HG03025 (cell line): ENCODE data around the gene RIPPLY3.
"Not testable (repeated sequence)": the region's sequence is repeated elsewhere in the genome, so short reads cannot be mapped to it uniquely, and the experiment has no call there.

Experiments
- ATAC-seq: cut with Tn5 transposase; IDR thresholded peaks from one replicate; pipeline ENCODE4 v1.9.1; 2021; ENCODE audit warnings: mild to moderate bottlenecking, moderate library complexity; ENCODE audit not compliant: unreplicated experiment, low FRiP score

The RIPPLY3 gene

DNA sequence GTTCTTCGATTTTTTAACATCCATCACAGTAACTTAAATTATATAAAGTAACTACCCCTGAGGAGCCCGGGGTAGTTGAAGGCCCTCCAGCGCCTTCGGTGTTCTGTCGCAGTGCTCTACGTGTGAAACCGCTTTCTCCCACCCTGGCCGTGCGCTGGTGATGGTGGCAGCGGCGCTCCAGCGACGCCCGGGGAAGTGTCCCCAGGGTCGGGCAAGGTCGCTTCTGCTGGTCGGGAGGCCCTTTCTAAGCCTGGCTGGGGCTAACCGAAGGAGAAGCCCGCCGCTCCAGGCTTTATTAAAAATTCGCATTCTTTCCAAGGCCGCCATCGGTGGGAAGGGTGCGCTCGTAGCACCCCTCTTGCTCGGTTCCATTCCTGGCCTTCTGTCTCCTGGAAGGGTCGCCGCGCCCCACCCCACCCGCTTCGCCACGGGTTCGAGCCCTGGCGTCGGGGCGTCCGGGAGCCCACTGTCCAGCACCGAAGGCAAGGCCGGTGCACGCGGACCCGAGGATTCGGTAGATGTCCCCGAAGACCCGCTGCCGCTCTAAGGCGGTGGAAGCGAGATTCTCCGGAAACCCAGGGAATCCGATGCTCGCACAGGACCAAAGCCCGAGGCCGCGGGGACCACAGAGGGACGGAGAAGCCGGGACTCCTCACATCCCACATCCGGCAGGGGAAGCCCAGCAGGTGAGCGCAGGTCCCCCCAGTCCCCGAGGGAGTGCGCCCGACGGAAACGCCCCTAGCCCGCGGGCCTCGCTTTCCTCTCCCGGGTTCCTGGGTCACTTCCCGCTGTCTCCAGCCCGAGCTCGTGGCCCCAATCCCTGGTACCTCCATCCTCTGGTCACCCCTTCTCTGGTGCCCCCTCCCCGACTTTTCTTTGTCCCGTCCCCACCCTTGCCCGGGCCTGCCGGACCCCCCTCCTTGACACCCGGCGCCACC is 685 bp upstream of the RIPPLY3 start:
- ATAC-seq: no peak

GRCh38 chr21:37008724-37009123 is 2.2 kb downstream of the RIPPLY3 start:
- ATAC-seq: no peak

GRCh38 chr21:37009740-37010341 is 3.3 kb downstream of the RIPPLY3 start:
- peak; percentile 71 for ATAC-seq

GRCh38 chr21:37017951-37018679 is 11.6 kb downstream of the RIPPLY3 start:
- no peak for ATAC-seq

DNA sequence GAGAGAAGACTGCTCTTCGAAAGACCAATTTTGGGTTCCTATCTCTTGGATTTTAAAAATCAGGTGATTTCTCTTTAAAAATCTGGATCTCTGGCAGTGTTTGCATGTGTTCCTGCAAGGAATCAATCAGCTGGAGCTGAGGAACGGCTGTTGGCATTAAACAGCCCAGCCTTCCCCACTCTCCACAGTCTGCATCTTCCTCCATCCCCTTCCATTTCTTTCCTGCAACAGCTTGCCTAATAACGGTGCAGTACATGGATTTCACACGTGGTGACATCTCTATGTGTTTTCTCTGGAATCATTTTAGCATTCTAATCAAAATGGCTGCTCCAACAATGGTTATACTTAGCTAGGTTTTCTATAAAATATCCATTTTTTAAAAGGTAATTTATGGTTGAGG is 20.0 kb downstream of the RIPPLY3 start:
- ATAC-seq: no peak

GRCh38 chr21:37028570-37028969 is 22.1 kb downstream of the RIPPLY3 start:
- ATAC-seq: no peak

DNA sequence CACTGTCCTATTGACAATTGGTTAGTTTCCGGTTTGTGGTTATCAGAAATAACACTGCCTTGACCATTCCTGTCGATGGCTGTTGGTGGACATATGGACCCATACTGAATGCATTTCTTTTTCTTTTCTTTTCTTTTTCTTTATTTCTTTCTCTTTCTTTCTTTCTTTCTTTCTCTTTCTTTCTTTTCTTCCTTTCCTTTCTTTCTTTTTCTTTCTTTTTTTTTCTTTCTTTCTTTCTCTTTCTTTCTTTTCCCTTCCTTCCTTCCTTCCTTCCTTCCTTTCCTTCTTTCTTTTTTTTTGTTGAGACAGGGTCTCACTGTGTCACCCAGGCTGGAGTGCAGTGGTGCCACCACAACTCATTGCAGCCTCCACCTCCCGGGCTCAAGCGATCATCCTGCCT is 24.4 kb downstream of the RIPPLY3 start:
- no peak for ATAC-seq

DNA sequence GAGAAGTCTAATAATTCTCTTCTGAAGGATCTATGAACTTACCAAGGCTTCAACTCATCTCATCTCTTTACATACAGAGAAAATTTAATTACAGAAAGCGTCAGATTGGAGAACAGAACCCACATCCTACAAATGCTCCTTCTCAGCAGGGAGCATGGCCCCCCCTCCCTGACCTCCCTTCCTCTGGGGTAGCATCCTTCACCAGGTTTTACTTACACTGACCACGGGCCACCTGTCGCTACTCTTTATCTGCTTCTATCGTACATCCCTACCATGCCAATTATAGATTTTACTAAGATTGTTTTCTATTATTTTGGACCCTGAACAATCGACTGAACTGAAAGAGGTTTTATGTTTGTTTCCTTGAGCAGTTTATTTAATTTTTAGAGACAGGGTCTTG is 25.8 kb downstream of the RIPPLY3 start:
- ATAC-seq: no peak

DNA sequence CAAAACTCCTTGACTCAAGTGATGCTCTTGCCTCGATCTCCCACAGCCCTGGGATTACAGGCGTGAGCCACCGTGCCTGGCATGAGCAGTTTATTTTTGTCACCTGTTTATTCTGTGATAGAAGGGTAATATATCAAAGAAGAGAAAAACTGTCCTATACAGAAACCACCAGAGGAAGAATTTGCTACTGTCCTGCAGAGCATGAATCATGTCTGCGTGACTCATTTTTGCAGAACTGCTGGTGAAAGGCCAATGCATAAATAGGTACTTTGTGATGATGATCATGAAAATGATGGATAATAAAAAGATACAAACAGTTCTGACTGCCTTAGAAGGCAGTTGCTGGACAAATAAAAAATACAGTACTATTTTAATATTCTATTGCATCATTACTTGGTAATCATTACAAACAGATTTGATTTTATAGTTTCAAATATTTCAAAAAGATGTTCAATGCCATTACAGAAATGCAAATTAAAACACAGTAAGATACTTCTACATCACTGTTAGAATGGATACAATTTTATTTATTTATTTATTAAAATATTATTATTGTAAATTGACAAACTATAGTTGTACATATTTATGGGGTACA is 26.5 kb downstream of the RIPPLY3 start:
- no peak for ATAC-seq

GRCh38 chr21:37034394-37034793 is 27.9 kb downstream of the RIPPLY3 start:
- not testable (repeated sequence) for ATAC-seq

- ATAC-seq: no peak
Observed at GRCh38 chr21:37036177-37036576, 29.7 kb downstream of the RIPPLY3 start.

DNA sequence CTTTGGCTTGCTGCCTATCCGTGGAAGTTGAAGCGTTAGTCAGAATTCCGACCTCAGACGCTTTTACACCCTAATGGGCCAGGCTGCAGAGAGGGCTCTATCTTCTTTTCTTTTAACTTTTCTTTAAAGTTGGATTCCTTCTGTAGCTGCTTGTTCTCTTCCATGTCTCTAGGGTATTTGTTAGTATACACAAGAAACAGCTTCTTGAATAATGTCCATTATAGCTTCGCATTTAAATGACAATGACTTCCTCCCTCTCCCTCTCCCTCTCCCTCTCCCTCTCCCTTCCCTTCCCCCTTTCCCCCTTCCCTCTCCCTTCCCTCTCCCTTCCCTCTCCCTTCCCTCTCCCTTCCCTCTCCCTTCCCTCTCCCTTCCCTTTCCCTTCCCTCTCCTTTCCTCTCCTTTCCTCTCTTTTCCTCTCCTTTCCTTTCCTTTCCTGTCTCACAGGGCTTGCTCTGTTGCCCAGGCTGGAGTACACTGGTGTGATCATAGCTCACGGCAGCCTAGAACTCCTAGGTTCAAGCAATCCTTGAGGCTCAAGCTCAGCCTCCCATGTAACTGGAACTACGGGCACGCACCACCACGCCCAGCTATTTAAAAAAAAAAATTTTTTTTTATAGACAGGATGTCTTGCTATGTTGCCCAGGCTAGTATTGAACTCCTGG is 33.0 kb downstream of the RIPPLY3 start:
- ATAC-seq: no peak

DNA sequence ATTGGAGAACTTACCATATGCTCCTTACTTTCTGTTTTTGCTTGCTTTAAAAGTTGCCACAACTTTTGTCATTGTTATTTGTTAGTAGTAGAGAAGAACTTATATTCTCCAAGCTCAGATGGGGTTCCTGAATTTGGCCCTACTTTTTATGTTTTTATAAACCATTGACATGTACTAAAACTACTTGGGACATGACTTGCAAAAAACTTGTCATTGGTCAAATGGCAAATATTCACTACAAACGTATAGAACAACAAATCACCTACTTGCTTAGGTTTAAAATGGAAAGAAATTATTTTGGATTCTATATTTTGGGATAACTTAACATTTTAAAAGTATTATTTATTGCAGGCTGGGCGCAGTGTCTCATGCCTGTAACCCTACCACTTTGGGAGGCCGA is 33.7 kb downstream of the RIPPLY3 start:
- ATAC-seq: no peak

DNA sequence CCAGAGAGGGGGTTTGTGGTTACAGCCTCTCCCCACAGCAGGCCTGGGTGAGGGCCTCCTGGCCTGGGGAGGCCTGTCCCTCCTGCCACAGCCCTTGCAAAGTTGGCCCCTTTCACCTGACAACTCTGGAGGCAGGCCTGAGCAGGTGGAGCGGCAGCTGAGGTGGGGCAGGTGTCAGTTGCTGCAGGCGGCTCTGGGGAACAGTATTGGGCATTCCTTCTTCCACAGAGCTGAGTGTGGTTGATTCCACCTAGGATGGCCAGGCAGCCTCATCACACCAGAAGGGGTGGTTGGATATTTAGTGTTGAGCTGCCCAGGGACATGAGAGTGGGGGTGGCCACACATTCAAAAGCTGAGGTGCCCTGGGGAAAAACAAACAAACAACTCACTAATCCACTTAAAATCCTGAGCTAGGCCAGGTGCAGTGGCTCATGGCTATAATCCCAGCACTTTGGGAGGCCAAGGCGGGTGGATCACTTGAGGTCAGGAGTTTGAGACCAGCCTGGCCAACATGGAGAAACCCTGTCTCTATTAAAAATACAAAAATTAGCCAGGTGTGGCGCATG is 35.3 kb downstream of the RIPPLY3 start:
- ATAC-seq: no peak

DNA sequence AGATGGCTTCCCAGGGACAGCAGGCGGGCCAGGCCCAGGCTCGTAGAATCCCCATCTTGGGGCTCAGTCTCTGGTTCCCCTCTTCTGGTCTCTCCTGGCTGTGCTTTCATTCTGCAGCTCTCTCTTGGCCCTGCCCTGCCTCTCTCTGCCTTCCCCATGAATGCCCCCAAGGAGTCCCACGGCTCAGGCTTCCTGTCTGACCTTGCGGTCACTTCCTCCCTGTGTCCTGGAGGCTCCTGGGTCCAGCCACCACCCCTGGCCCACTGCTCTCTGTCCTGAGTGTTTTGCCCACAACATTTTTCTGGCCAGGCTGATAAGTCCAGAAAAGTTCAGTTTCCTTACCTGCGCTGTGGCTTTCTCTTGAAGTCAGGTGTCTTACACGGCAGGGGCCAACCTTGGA is 37.3 kb downstream of the RIPPLY3 start:
- ATAC-seq: no peak

DNA sequence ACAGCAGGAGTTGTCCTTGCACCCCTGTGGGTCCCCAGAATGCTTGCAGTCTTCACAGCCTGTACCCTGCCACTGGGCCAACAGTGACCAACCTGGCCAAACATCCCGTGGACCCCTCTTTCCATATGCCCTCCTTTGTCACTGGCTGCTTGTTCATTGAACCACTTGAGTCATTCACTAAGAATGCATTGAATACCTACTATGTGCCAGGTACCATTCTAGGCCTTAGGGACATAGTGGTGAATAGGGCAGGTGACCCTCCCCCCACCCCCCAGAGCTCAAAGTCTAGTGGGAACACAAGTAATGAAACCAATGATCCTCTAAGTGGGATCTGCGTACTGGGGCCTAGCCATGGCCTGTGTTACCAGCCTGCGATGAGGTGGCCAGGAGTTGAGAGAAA is 38.1 kb downstream of the RIPPLY3 start:
- ATAC-seq: no peak

GRCh38 chr21:37045149-37045548 is 38.6 kb downstream of the RIPPLY3 start:
- no peak for ATAC-seq

GRCh38 chr21:37045556-37045955 is 39.1 kb downstream of the RIPPLY3 start:
- no peak for ATAC-seq

DNA sequence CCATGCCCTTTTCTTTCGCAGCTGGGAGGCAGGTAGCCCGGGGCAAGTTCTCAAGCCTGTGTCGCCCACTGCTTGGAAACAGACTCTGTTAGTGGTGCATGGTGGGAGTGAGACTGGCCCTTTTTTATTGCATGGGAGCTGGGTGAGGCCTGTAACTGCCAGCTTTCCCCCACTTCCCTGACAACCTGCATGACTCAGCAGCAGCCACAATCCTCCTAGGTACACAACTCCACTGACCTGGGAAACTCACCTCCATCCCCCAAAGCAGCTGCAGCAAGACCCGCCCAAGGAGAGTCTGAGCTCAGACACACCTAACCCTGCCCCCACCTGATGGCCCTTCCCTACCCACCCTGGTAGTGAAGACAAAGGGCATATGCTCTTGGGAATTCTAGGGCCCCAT is 40.6 kb downstream of the RIPPLY3 start:
- no peak for ATAC-seq

- not testable (repeated sequence) for ATAC-seq
Observed at GRCh38 chr21:37049741-37050140, 43.2 kb downstream of the RIPPLY3 start.
